Esophagus (tissue), 2 donors: ENCODE data around the gene PLVAP. TPM values are rescaled to one million over a fixed set of nuclear protein-coding genes. Genes with fewer than 3 reads are reported as not detected.
A peak's percentile ranks its signal among the peaks of the same experiment; 100 is the strongest.

Experiments
- H3K27ac ChIP-seq, 2 donors: one replicate each; pipeline ENCODE4 v1.5.1; 2013; ENCODE audit warnings: low read depth in 2 of 2, mild to moderate bottlenecking in 2 of 2, inconsistent platforms in 1 of 2, low read length in 1 of 2, moderate library complexity in 1 of 2
- H3K27me3 ChIP-seq, 2 donors: one replicate each; pipeline ENCODE4 v1.6.1; 2013; ENCODE audit warnings: low read length in 2 of 2, control low read depth in 1 of 2, mild to moderate bottlenecking in 1 of 2; ENCODE audit not compliant: insufficient read depth in 2 of 2, control insufficient read depth in 1 of 2
- H3K36me3 ChIP-seq, 2 donors: one replicate each; pipeline ENCODE4 v1.6.1; 2013; ENCODE audit warnings: low read length in 1 of 2; ENCODE audit not compliant: control insufficient read depth in 2 of 2, insufficient read depth in 2 of 2
- H3K4me1 ChIP-seq, 2 donors: one replicate each; pipeline ENCODE4 v1.6.1; 2013; ENCODE audit warnings: low read length in 1 of 2; ENCODE audit not compliant: control insufficient read depth in 2 of 2, insufficient read depth in 2 of 2
- H3K4me3 ChIP-seq, 2 donors: one replicate each; pipeline ENCODE4 v1.5.1; 2013; ENCODE audit warnings: low read length in 2 of 2, mild to moderate bottlenecking in 2 of 2, low read depth in 1 of 2, moderate library complexity in 1 of 2
- H3K9me3 ChIP-seq, 2 donors: one replicate each; pipeline ENCODE4 v1.6.1; 2013; ENCODE audit warnings: mild to moderate bottlenecking in 2 of 2, low read depth in 1 of 2, low read length in 1 of 2, moderate library complexity in 1 of 2; ENCODE audit not compliant: control insufficient read depth in 2 of 2, insufficient read depth in 1 of 2
- WGBS, 2 donors: extraction: QIAGEN DNeasy Blood & Tissue Kit; methylation state at CpG; one replicate each; pipeline ENCODE4 v1.1.7; 2013; 5-methylcytosine and 5-hydroxymethylcytosine counted together
- polyA plus RNA-seq, 2 donors: library from polyadenylated mRNA; stranded (reverse); fragments of 200-250 nt; gene quantifications; one replicate each; pipeline ENCODE4 v1.2.3, GENCODE V29; 2013
- donor health status: healthy with polysubstance abuse.
- donor health status: Bipolar disorder and iron deficiency.

PLVAP gene
- polyA plus RNA-seq, 2 donors = 29.5 to 30.7 TPM

DNA sequence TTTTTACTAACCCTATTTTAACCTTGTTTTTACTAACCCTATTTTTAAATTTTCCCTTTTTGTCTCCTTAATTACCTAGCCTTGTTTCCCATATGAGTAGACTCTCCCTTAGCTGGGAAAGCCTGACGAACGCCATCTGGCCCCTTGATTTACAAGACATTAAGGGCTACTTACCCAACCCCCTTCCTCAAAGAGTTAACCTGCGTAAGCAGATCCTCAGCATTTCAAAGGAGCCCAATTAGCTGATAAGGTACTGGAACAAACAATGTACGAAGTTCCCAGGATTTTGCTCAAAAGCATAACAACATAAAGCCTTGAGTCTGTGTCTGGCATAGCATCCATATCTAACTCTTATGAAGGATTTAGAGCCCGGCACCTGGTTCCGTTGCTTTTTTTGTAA is 38.0 kb upstream of the PLVAP start:
- no peaks in the 10 kb centered on the region for H3K36me3 ChIP-seq
- 75 to 81% methylated on average over 6 of the region's 6 CpGs for WGBS, 2 donors
- H3K27me3 ChIP-seq = no peaks in the 10 kb centered on the region
- H3K4me3 ChIP-seq = no peak overlapping the region
- H3K9me3 ChIP-seq = no peaks in the 10 kb centered on the region
- no peaks in the 10 kb centered on the region for H3K4me1 ChIP-seq
- H3K27ac ChIP-seq = no peak overlapping the region

DNA sequence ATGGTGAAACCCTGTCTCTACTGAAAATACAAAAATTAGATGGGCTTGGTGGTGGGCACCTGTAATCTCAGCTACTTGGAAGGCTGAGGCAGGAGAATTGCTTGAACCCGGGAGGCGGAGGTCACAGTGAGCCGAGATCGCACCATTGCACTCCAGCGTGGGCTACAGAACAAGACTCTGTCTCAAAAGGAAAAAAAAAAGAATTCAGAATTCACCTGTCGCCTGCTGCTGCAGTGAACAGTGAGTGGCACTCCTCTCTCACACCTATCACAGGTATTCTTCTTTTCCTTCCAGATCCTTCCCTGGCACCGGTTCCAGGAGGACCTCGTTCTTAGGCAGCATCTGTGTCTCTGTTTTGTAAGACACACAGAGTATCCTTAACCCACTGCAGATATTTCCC is 37.0 kb upstream of the PLVAP start:
- 93% methylated on average over 8 of the region's 8 CpGs for WGBS, 2 donors
- Histone ChIP-seq H3K27ac (no peak overlapping the region), H3K4me3 (no peak overlapping the region), H3K4me1 (no peaks in the 10 kb centered on the region), H3K27me3 (no peaks in the 10 kb centered on the region), H3K9me3 (no peaks in the 10 kb centered on the region), H3K36me3 (no peaks in the 10 kb centered on the region)

DNA sequence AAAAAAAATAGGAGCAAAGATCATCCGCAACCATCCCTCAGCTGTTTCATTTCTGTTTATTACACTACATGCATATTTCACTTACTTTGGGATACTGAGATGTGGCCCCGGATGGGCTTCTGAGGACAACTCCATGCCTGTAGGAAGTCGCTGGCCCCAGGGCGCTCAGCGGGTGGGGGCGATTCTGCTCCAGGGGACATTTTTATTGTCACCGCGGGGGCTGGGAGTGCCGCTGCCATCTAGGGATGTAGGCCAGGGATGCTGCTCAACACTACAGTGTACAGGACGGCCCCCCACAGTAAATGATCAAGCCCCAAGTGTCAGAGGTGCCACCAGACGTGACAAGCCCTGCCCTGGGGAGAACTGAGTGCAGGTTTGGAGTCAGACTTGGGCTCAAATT is 34.7 kb upstream of the PLVAP start:
- no peak overlapping the region for H3K4me3 ChIP-seq
- no peaks in the 10 kb centered on the region for H3K9me3 ChIP-seq
- no peak overlapping the region for H3K27ac ChIP-seq
- 81 to 86% methylated on average over 11 of the region's 11 CpGs for WGBS, 2 donors
- no peaks in the 10 kb centered on the region for H3K4me1 ChIP-seq
- H3K27me3 ChIP-seq = no peaks in the 10 kb centered on the region
- no peaks in the 10 kb centered on the region for H3K36me3 ChIP-seq

DNA sequence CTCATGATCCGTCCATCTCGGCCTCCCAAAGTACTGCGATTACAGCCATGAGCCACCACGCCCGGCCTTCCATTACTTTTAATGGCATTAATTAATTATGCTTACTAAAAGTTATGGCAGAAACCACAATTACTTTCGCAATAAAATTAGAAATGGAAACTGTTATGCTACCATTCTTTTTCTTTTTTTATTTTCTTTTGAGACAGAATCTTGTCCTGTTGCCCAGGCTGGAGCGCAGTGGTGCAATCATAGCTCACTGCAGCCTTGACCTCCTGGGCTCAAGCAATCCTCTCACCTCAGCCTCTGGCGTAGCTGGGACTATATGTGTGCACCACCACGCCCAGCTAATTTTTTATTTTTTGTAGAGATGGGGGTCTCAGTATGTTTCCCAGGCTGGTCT is 32.8 kb upstream of the PLVAP start:
- Histone ChIP-seq H3K27ac (no peak overlapping the region), H3K36me3 (no peaks in the 10 kb centered on the region), H3K4me1 (peaks cover 4 to 7% of the 10 kb centered on the region in 2 donors), H3K9me3 (no peaks in the 10 kb centered on the region), H3K27me3 (no peaks in the 10 kb centered on the region), H3K4me3 (no peak overlapping the region)
- 83% methylated on average over 9 of the region's 9 CpGs for WGBS, 2 donors

DNA sequence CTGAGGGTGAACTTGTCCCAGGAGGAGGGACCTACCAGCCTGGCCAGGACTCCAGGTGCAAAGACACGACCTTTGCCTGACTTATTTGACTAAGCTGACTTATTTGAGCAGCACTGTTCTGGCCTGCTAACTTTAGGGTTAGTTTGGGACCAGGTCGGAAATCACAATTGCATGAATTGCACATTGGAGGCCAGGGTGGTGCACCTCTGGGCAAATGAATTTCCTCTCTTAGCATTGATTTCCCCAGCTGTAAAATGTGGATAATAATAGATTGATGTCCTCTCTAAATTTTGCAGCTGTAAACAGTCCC is 29.7 kb upstream of the PLVAP start:
- H3K4me1 ChIP-seq = peaks cover 4 to 7% of the 10 kb centered on the region in 2 donors

DNA sequence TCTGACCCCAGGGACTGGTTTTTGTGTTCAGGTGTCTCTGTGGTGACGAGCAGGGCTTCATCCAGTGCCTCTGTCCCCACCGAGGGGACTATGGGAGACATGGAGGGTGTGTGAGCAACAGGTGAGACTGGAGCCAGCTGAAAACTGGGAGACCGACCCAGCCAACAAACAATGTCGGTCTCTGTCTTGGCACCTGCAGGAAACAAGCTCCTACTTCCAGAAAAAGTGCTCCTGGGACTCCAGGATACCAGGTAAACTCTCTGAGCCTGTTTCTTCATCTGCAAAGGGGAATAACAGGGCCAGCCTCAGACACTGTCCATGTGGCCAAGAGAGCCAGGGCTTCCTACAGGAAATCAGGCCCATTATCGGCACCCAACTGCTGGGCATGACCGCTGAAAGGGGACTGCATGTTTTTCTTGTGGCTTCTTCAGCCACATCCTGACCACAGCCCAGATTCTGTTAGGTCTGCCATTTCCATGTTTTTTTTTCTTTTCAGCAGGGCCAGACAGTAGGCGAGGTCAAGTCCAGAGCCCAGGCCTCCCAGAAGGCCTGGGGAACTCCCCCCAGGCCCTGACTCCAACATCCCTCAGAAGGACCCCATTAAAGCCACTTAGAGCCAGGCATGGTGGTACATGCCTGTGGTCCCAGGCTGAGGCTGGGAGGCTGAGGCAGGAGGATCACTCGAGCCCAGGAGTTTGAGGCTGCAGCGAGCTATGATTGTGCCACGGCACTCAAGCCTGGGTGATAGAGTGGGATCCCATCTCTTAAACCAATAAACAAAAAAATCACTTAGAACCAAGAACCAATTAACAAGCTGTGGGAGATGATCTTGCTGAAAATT is 29.1 kb upstream of the PLVAP start:
- Histone ChIP-seq H3K4me1 (peaks cover 4 to 7% of the 10 kb centered on the region in 2 donors), H3K27me3 (no peaks in the 10 kb centered on the region), H3K4me3 (peak overlapping the region; percentile 32 to 40), H3K36me3 (no peaks in the 10 kb centered on the region), H3K27ac (peak overlapping the region; percentile 79 to 89), H3K9me3 (no peaks in the 10 kb centered on the region)
- 52 to 60% methylated on average over 10 of the region's 10 CpGs for WGBS, 2 donors

More for the DNA sequence above, 29.7 kb upstream of the PLVAP start:
- H3K27me3 ChIP-seq = no peaks in the 10 kb centered on the region
- H3K4me3 ChIP-seq = peak overlapping the region; percentile 10 to 40
- WGBS, 2 donors = 22 to 33% methylated on average over 2 of the region's 2 CpGs
- peak overlapping the region; percentile 79 to 89 for H3K27ac ChIP-seq
- H3K9me3 ChIP-seq = no peaks in the 10 kb centered on the region
- no peaks in the 10 kb centered on the region for H3K36me3 ChIP-seq

DNA sequence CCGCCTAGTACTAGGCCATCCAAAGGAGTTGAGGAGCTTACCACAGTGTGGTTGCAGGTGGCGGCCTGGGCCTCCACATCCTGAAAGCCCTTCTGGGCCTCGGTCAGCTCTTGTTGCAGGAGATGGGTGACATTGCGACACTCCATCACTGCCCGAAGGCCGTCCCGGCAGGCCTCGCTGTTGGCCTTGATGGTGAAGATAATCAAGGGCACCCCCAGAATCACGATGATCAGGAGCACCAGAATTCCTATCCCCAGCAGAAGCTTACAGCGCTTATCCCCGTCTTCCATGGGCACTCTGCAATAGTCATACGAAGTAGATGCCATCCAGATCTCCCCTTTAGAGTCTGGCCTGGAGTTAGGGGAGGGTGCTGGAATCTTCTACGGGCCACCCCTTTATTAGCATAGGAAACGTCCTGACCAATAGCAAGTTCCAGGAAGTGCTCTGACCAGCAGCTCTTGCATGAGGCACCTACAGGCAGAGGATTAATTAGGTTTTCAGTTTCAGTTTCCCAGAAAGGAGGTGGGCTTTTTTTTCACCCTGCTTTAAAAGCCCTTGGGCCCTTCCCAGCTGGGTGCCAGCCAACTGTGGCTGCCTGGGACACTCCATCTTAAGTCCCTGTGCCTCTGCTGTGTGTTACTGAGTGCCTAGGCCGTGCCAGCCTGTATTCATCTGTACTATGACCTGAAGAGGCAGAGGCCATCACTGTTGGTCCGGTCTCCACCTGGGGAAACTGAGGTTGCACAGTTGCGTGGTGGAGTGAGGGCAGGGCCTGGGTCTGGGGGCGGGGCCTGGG is 28.3 kb upstream of the PLVAP start, which contains the start of gene BST2:
TSS of gene BST2 (minus strand) at position 381 of the 796 bp plus-strand sequence. CDS start at position 326, 55 bp downstream.
- H3K4me1 ChIP-seq = peaks cover 4 to 7% of the 10 kb centered on the region in 2 donors
- H3K9me3 ChIP-seq = no peaks in the 10 kb centered on the region
- no peaks in the 10 kb centered on the region for H3K36me3 ChIP-seq
- no peaks in the 10 kb centered on the region for H3K27me3 ChIP-seq
- H3K27ac ChIP-seq = peak within 1 kb of the TSS; percentile 79 to 89
- WGBS, 2 donors = 58 to 61% methylated on average over 18 of the region's 18 CpGs
- peak within 1 kb of the TSS; percentile 32 to 36 for H3K4me3 ChIP-seq

DNA sequence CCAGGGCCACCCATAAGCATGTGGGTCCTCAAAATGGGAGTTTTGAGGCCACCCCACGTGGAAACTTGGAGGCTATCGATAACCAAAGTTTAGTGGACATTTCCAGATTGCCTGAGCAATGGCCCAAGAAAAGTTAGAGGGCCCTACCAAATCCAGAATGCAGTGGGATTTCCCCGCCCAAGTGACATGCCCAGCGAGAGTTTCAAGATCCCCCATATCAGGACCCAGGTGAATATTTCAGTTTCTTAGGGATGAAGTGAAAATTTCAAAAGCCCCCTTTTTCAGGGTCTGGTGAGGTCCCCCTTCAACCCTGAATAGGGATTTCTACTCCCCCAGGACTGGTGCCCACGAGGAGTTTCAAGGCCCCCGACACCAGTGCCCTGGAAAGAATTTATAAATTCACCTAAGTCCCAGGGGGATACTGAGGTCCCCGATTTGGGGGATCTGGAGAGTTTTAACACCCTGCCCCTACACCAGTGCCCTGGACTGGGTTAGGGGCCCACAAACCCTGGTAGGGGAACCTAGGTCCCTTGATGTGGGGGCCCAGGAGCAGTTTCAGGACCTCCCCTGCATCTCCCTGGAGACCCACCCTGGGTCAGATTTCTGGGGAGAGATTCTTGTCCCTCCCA is 27.6 kb upstream of the PLVAP start:
- Histone ChIP-seq H3K27ac (peak overlapping the region in 1 of 2 donors; percentile 89), H3K36me3 (no peaks in the 10 kb centered on the region), H3K9me3 (no peaks in the 10 kb centered on the region), H3K4me3 (peak overlapping the region; percentile 20 to 31), H3K4me1 (peaks cover 4 to 7% of the 10 kb centered on the region in 2 donors), H3K27me3 (no peaks in the 10 kb centered on the region)
- WGBS, 2 donors = 63 to 75% methylated on average over 7 of the region's 7 CpGs

DNA sequence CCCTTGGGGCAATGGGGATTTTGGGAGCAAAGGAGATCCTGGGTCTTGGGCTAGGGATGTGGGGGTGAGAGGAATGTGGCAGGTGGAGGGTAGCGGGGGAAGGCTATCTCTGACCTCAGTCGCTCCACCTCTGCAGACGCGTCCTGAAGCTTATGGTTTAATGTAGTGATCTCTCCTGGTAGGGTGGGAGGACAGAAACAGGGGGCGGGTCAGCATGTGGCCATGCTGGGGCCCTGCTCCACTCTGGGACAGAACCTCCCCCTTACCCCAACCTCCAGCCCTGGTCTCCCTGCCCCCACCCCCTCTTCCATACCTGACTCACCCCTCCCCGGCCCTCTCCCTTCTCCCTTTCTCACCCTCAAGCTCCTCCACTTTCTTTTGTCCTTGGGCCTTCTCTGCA is 26.9 kb upstream of the PLVAP start:
- no peaks in the 10 kb centered on the region for H3K36me3 ChIP-seq
- H3K4me1 ChIP-seq = peaks cover 4 to 7% of the 10 kb centered on the region in 2 donors
- WGBS, 2 donors = 77 to 78% methylated on average over 6 of the region's 6 CpGs
- H3K27ac ChIP-seq = no peak overlapping the region
- no peaks in the 10 kb centered on the region for H3K27me3 ChIP-seq
- no peak overlapping the region for H3K4me3 ChIP-seq
- H3K9me3 ChIP-seq = no peaks in the 10 kb centered on the region
